ENCODE measurements around the gene ZNF777.

GRCh38 chr7:149427096-149427680, 33.7 kb downstream of the ZNF777 start:
- TF ChIP-seq CTCF (IDR thresholded peaks at IDR 0.05) (no peak), USF2 (CRISPR knock-in tag; IDR thresholded peaks at IDR 0.05) (no peak), NFYB (CRISPR knock-in tag; conservative IDR thresholded peaks at IDR 0.05; ENCODE audit: low read depth) (no peak), JUN (CRISPR knock-in tag; IDR thresholded peaks at IDR 0.05) (no peak), ATF3 (CRISPR knock-in tag; conservative IDR thresholded peaks at IDR 0.05) (no peak), ZSCAN18 (CRISPR knock-in tag; IDR thresholded peaks at IDR 0.05) (no peak), SP1 (CRISPR knock-in tag; conservative IDR thresholded peaks at IDR 0.05) (no peak), TEAD1 (CRISPR knock-in tag; IDR thresholded peaks at IDR 0.05) (no peak), NR1H2 (CRISPR knock-in tag; IDR thresholded peaks at IDR 0.05) (no peak), TCF7 (CRISPR knock-in tag; IDR thresholded peaks at IDR 0.05; ENCODE audit: low read depth) (no peak), ZNF423 (CRISPR knock-in tag; IDR thresholded peaks at IDR 0.05) (no peak), SOX15 (CRISPR knock-in tag; IDR thresholded peaks at IDR 0.05) (no peak), E2F1 (CRISPR knock-in tag; IDR thresholded peaks at IDR 0.05) (no peak), CBFB (CRISPR knock-in tag; IDR thresholded peaks at IDR 0.05; ENCODE audit: low read depth) (no peak)

Measured in WTC11 (cell line).